Parathyroid adenoma (tissue), 2 donors: Measurements from ENCODE around the gene PIEZO1.

Experiments used
- H2AFZ ChIP-seq: fragments of 300-600 bp; sonication (generic); one replicate; pipeline ENCODE4 v1.7.0; 2017; ENCODE audit warnings: antibody characterized with exemption, mild to moderate bottlenecking
- H3K27ac ChIP-seq: fragments of 300-600 bp; sonication (generic); one replicate; pipeline ENCODE4 v1.7.0; 2017
- H3K27me3 ChIP-seq: fragments of 300-600 bp; sonication (generic); one replicate; pipeline ENCODE4 v1.7.0; 2017; ENCODE audit warnings: low read length; ENCODE audit not compliant: control insufficient read depth, insufficient read depth
- H3K36me3 ChIP-seq: fragments of 300-600 bp; sonication (generic); one replicate; pipeline ENCODE4 v1.7.0; 2017; ENCODE audit warnings: low read length; ENCODE audit not compliant: control insufficient read depth, insufficient read depth
- H3K4me1 ChIP-seq: fragments of 300-600 bp; sonication (generic); one replicate; pipeline ENCODE4 v1.7.0; 2017; ENCODE audit warnings: control low read depth
- H3K4me2 ChIP-seq: fragments of 300-600 bp; sonication (generic); one replicate; pipeline ENCODE4 v1.7.0; 2017; ENCODE audit warnings: low read length
- H3K4me3 ChIP-seq: fragments of 300-600 bp; sonication (generic); one replicate; pipeline ENCODE4 v1.7.0; 2017; ENCODE audit warnings: low read depth, low read length
- H3K79me2 ChIP-seq: fragments of 300-600 bp; sonication (generic); one replicate; pipeline ENCODE4 v1.7.0; 2017; ENCODE audit warnings: control low read depth
- H3K9ac ChIP-seq: fragments of 300-600 bp; sonication (generic); one replicate; pipeline ENCODE4 v1.7.0; 2017; ENCODE audit warnings: mild to moderate bottlenecking
- H3K9me3 ChIP-seq: fragments of 300-600 bp; sonication (generic); one replicate; pipeline ENCODE4 v1.7.0; 2017; ENCODE audit warnings: low read length; ENCODE audit not compliant: control insufficient read depth
- TF ChIP-seq, protein P1 (sequence below): fragments of 300-600 bp; sonication (generic); IDR thresholded peaks from one replicate; pipeline ENCODE4 v1.7.0; 2017; ENCODE audit warnings: antibody characterized with exemption, mild to moderate bottlenecking
- donor health status: primary hyperparathyroidism.

The PIEZO1 gene

DNA sequence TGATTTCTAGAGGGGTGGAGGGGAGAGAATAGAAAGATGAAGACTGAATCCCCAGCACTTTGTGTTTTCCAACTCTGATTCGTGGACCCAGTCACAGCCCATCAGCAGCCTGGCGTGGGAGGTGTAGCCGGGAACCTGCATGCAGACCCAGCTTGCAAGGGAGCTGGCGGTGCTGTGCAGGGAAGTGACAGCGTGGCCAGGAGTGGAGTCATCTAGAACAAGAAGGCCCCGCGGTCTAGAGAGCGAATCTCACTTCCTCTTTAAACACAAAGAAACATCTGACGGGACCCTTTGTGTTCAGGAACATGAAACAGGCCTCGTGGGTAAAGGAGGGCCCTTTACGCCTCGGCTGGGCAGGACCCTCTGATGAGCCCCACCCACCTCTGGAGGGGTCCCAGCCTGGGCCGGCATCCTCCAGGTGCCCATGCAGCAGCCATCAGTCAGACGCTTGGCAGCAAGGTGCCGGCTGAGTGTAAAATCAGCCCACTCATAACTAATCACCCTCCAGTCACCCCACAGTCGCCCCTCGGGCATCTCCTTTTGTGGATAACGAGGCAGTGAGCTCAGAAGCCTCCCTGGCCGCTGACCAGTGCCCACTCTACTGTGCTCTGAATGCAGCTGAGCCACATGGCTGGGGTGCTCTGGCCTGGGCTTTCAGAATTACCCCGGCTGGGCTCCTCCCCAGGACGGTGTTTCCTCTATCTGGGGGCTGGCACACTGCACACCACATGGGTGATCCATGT lies 103.1 kb downstream of the PIEZO1 start:
- no peak overlapping the region for H3K27ac ChIP-seq
- no peaks in the 10 kb centered on the region for H3K36me3 ChIP-seq
- H3K79me2 ChIP-seq: no peaks in the 10 kb centered on the region
- H3K9me3 ChIP-seq: no peaks in the 10 kb centered on the region
- TF ChIP-seq, protein P1, sequence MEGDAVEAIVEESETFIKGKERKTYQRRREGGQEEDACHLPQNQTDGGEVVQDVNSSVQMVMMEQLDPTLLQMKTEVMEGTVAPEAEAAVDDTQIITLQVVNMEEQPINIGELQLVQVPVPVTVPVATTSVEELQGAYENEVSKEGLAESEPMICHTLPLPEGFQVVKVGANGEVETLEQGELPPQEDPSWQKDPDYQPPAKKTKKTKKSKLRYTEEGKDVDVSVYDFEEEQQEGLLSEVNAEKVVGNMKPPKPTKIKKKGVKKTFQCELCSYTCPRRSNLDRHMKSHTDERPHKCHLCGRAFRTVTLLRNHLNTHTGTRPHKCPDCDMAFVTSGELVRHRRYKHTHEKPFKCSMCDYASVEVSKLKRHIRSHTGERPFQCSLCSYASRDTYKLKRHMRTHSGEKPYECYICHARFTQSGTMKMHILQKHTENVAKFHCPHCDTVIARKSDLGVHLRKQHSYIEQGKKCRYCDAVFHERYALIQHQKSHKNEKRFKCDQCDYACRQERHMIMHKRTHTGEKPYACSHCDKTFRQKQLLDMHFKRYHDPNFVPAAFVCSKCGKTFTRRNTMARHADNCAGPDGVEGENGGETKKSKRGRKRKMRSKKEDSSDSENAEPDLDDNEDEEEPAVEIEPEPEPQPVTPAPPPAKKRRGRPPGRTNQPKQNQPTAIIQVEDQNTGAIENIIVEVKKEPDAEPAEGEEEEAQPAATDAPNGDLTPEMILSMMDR: no peak
- no peak overlapping the region for H2AFZ ChIP-seq
- no peak overlapping the region for H3K9ac ChIP-seq
- no peaks in the 10 kb centered on the region for H3K27me3 ChIP-seq
- peaks cover 10% of the 10 kb centered on the region for H3K4me1 ChIP-seq
- H3K4me3 ChIP-seq: no peak overlapping the region
- no peak overlapping the region for H3K4me2 ChIP-seq

DNA sequence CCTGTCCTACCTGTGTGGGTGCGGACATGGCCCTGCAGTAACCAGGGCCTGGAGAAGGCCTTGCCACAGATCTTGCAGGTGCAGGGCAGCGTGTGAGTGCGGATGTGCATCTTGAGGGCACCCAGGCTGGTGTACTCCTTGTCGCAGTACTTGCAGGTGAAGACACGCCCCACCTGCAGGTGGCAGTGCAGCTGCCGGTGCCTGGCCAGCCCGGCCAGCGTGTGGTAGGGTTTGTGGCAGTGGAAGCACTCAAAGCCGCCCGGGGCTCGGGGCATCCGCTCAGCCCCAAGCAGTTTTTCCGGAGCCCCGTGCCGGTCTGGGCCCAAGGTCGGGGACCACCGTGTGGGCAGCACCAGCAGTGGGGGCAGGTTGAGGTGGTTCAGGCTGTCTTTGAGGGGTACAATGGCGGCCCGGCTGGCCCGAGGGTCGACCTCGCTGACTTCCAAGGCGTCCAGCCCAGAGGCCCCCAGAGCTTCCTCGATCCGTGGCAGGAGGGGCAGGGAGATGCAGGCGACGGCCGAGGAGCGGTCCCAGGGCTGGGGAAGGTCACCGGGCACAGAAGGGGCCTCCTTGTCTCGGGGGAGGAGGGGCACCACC lies 103.8 kb downstream of the PIEZO1 start:
- TF ChIP-seq, protein P1: peak; percentile 40
- H3K4me2 ChIP-seq: no peak overlapping the region
- no peak overlapping the region for H3K4me3 ChIP-seq
- H3K79me2 ChIP-seq: no peaks in the 10 kb centered on the region
- peaks cover 7% of the 10 kb centered on the region for H3K4me1 ChIP-seq
- H3K27ac ChIP-seq: no peak overlapping the region
- H3K27me3 ChIP-seq: no peaks in the 10 kb centered on the region
- H3K9ac ChIP-seq: no peak overlapping the region
- H3K36me3 ChIP-seq: no peaks in the 10 kb centered on the region
- H2AFZ ChIP-seq: no peak overlapping the region
- no peaks in the 10 kb centered on the region for H3K9me3 ChIP-seq

DNA sequence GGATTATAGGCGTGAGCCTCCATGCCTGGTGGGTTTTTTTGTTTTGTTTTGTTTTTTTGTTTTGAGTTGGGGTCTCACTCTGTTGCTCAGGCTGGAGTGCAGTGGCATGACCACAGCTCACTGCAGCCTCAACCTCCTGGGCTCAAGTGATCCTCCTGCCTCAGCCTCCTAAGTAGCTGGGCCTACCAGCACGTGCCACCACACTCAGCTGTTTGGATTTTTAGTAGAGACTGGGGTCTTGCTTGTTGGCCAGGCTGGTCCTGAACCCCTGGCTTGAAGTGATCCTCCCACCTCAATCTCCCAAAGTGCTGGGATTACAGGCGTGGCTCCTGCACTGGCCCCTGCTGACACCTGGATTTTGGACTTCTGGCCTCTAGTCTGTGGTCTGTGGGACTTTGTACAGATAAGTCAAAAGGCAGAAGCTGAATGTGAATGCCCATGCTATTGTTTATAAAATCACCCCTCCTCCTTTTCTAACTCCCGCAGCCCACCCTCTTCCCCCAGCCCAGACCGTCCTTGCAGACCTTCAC lies 104.4 kb downstream of the PIEZO1 start:
- no peak overlapping the region for H3K4me2 ChIP-seq

DNA sequence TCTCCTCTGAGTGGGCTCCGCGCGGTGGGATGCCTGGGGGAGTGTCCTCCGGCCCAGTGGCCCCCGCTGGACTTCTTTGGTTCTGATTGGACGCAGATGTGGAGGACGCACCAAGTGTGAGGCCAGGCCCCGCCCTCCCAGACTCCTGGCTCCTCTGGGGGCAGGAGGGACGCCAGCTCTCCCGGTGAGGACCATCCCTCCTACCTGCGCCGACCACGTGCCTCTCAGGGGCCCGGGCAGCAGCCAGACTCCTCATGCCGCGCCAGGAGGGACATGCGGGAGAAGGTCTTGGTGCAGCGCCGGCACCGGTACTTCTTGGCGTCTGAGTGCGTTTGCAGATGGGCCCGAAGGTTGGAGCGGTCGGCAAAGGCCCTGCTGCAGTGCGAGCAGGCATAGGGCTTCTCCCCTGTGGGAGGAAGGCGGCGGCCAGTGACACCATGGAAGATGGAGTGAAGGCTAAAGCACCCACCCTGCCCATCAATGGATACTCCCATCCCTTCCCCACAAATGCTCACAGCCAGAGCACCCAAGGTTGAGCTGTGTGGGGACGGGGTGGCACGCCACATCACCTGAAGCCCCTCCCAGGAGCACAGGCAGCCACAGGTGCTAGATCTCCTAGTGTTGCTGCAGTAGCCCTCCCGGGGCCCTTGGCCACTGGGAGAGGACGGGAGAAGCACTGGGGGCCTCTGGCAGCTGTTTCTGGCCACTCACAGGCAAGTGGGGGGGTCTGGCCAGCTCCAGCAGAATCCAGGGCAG lies 106.6 kb downstream of the PIEZO1 start:
- H3K9ac ChIP-seq: no peak overlapping the region
- H3K27me3 ChIP-seq: no peaks in the 10 kb centered on the region
- H2AFZ ChIP-seq: no peak overlapping the region
- H3K4me3 ChIP-seq: no peak overlapping the region
- no peaks in the 10 kb centered on the region for H3K9me3 ChIP-seq
- no peak overlapping the region for H3K4me2 ChIP-seq
- H3K4me1 ChIP-seq: no peaks in the 10 kb centered on the region
- TF ChIP-seq, protein P1: no peak
- H3K27ac ChIP-seq: no peak overlapping the region
- H3K79me2 ChIP-seq: no peaks in the 10 kb centered on the region
- no peaks in the 10 kb centered on the region for H3K36me3 ChIP-seq

More for the DNA sequence above, 104.4 kb downstream of the PIEZO1 start:
- Histone ChIP-seq H3K9ac (no peak overlapping the region), H3K9me3 (no peaks in the 10 kb centered on the region), H3K27me3 (no peaks in the 10 kb centered on the region), H3K4me3 (no peak overlapping the region), H3K27ac (no peak overlapping the region), H3K79me2 (no peaks in the 10 kb centered on the region), H2AFZ (no peak overlapping the region), H3K4me1 (peaks cover 5% of the 10 kb centered on the region), H3K36me3 (no peaks in the 10 kb centered on the region)
- TF ChIP-seq, protein P1: no peak
